Measurements from ENCODE around the gene NBEA.

- TF ChIP-seq POLR2A (IDR thresholded peaks at IDR 0.05) (no peak), CTCF (IDR thresholded peaks at IDR 0.05) (no peak)
These were observed 523.3 kb downstream of the NBEA start for GRCh38 chr13:35465371-35465770.

All from heart left ventricle (tissue), 13 donors.